ENCODE results near the gene XKR8. TPM values are rescaled to one million over a fixed set of nuclear protein-coding genes. Genes with fewer than 3 reads are reported as not detected.

Gene XKR8
- total and polyA plus RNA-seq, 2 of the 4 experiments (the other 2 are of a cell fraction): 1.1 to 10.7 TPM

DNA sequence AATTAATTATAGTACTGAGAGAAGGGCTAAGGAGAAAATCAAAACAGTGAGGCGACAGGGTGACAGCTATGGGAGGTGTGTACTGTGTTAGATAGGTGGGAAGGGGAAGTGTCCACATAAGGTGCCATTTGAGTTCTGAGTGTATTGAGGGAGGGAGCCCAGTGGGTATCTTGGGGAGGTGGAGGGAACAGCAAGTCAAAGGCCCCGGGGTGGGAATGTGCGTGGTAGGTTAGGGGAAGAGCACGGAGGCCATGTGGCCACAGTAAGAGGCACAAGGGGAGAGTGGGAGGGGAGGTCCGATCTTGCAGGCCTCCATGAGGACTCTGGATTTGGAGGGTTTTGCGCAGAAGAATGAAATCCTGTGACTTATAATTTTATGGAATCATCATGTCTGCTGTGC lies 3.0 kb upstream of the XKR8 start:
- Histone ChIP-seq H3K4me3 (ENCODE audit: insufficient read depth, low read depth, low read length) (no peak overlapping the region), H3K14ac (replicated peaks; ENCODE audit: low read depth, low read length) (no peak overlapping the region), H3K27ac (ENCODE audit: insufficient read depth, low read length) (no peak overlapping the region), H3K56ac (ENCODE audit: extremely low read depth, insufficient read depth, low read length) (no peak overlapping the region), H2AFZ (replicated peaks; ENCODE audit: low read length, poor library complexity) (no peak overlapping the region), H3K36me3 (ENCODE audit: control insufficient read depth, insufficient read depth, low read length) (no peaks in the 10 kb centered on the region), H3K4me1 (ENCODE audit: control insufficient read depth, insufficient read depth, low read length) (peaks cover 14% of the 10 kb centered on the region), H3K79me1 (ENCODE audit: low read depth in 1 of 2, low read length in 2 of 2) (peaks cover 10 to 24% of the 10 kb centered on the region in 2 experiments), H3K9me3 (ENCODE audit: control insufficient read depth, insufficient read depth, low read length) (no peaks in the 10 kb centered on the region), H3K4ac (ENCODE audit: low read depth, low read length) (no peak overlapping the region), H3K9me1 (ENCODE audit: insufficient read depth, low read length) (peaks cover 23% of the 10 kb centered on the region), H3K9ac (ENCODE audit: low read depth, low read length) (no peak overlapping the region), H2BK15ac (ENCODE audit: low read depth, low read length) (no peak overlapping the region), H3K27me3 (ENCODE audit: control insufficient read depth, insufficient read depth, low read length) (peaks cover 25% of the 10 kb centered on the region), H2BK5ac (ENCODE audit: low read depth, low read length, poor library complexity, severe bottlenecking) (no peak overlapping the region), H4K8ac (ENCODE audit: low read depth in 2 of 2, low read length in 2 of 2) (no peak overlapping the region), H2BK120ac (ENCODE audit: low read depth, low read length) (no peak overlapping the region), H4K20me1 (ENCODE audit: insufficient read depth, low read length) (no peaks in the 10 kb centered on the region; the same call in 1 of the 2 replicates), H2AK9ac (replicated peaks; ENCODE audit: low read depth, low read length, poor library complexity) (no peak overlapping the region), H4K5ac (ENCODE audit: low read depth, low read length) (no peak overlapping the region), H3K23ac (ENCODE audit: low read depth, low read length) (no peak overlapping the region), H2BK20ac (ENCODE audit: low read depth, low read length) (no peak overlapping the region), H2AK5ac (ENCODE audit: low read depth, low read length) (no peak overlapping the region), H3K18ac (ENCODE audit: low read depth, low read length) (no peak overlapping the region), H4K91ac (ENCODE audit: insufficient read depth, low read depth, low read length) (no peak overlapping the region), H3K4me2 (ENCODE audit: low read depth, low read length) (no peak overlapping the region)
- ATAC-seq (ENCODE audit: low read depth) (no peak), DNase-seq (no peak)
- dilution Hi-C loops (cut with HindIII; ENCODE audit: low sequenced_read_pairs, unreplicated experiment): no loop called here
- in situ Hi-C loops (cut with MboI; ENCODE audit: low sequenced_read_pairs): no loop called here
- no TSS peak for BruUV-seq (replicated peaks)
- intact Hi-C loops (cut with micrococcal nuclease): no loop called here
- ChIA-PET CTCF (no interaction called here), POLR2A (ENCODE audit: unreplicated experiment) (no interaction called here)
- WGBS, 2 experiments (ENCODE audit: extremely low coverage in 2 of 2, insufficient read length in 1 of 2): 76% methylated on average over 2 of the region's 6 CpGs; no CpG with 5 or more reads in 1 of the 2 experiments
- no peak for TF ChIP-seq CHD1 (IDR thresholded peaks at IDR 0.05; ENCODE audit: low read depth, low read length)
- TF ChIP-seq, protein P1, sequence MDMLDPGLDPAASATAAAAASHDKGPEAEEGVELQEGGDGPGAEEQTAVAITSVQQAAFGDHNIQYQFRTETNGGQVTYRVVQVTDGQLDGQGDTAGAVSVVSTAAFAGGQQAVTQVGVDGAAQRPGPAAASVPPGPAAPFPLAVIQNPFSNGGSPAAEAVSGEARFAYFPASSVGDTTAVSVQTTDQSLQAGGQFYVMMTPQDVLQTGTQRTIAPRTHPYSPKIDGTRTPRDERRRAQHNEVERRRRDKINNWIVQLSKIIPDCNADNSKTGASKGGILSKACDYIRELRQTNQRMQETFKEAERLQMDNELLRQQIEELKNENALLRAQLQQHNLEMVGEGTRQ (IDR thresholded peaks at IDR 0.05; ENCODE audit: low read depth, low read length): no peak

Measured in IMR-90 (cell line).